ENCODE measurements around the gene RAB10.
"Not testable (repeated sequence)": the region's sequence is repeated elsewhere in the genome, so short reads cannot be mapped to it uniquely, and the experiment has no call there.

RAB10 gene

DNA sequence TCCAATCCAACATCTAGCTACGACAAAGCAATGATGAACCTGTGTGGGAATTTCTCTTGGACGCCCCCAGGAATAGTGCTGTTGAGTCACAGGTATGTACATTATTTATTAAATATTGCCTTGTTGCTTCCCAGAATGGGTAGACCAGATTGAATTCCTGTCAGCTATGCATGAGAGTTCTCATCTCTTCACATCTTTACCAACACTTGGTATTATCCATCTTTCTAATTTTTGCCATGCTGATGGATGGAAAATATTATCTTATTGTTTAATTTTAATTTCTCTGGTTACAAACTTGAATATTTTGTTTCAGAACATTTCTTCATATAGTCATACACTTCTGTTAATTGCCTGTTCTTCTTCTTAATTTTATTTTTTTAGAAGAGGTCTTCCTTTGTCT is 9.6 kb upstream of the RAB10 start:
- TF ChIP-seq, protein P1, sequence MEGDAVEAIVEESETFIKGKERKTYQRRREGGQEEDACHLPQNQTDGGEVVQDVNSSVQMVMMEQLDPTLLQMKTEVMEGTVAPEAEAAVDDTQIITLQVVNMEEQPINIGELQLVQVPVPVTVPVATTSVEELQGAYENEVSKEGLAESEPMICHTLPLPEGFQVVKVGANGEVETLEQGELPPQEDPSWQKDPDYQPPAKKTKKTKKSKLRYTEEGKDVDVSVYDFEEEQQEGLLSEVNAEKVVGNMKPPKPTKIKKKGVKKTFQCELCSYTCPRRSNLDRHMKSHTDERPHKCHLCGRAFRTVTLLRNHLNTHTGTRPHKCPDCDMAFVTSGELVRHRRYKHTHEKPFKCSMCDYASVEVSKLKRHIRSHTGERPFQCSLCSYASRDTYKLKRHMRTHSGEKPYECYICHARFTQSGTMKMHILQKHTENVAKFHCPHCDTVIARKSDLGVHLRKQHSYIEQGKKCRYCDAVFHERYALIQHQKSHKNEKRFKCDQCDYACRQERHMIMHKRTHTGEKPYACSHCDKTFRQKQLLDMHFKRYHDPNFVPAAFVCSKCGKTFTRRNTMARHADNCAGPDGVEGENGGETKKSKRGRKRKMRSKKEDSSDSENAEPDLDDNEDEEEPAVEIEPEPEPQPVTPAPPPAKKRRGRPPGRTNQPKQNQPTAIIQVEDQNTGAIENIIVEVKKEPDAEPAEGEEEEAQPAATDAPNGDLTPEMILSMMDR (IDR thresholded peaks at IDR 0.05; ENCODE audit: borderline replicate concordance, extremely low read depth, low read length, poor library complexity, severe bottlenecking) = no peak
- no peak for TF ChIP-seq EZH2 (IDR thresholded peaks at IDR 0.05; ENCODE audit: borderline replicate concordance, low read depth, low read length, severe bottlenecking)
- Histone ChIP-seq H3K9ac (ENCODE audit: low read depth, low read length) (no peak overlapping the region), H3K36me3 (ENCODE audit: insufficient read depth, low read length) (no peaks in the 10 kb centered on the region), H2AFZ (ENCODE audit: low read depth, low read length) (no peak overlapping the region), H3K27ac (ENCODE audit: low read length) (no peak overlapping the region), H3K9me3 (ENCODE audit: insufficient read depth, low read length, severe bottlenecking) (no peaks in the 10 kb centered on the region), H3K4me1 (ENCODE audit: insufficient read depth, low read length) (no peaks in the 10 kb centered on the region), H3K79me2 (ENCODE audit: insufficient read depth, low read length) (no peaks in the 10 kb centered on the region), H3K27me3 (ENCODE audit: insufficient read depth, low read length, poor library complexity) (no peaks in the 10 kb centered on the region), H3K4me2 (ENCODE audit: insufficient read depth, low read length) (no peak overlapping the region), H3K4me3 (ENCODE audit: low read depth in 1 of 2, low read length in 2 of 2) (no peak overlapping the region), H4K20me1 (ENCODE audit: insufficient read depth, low read length) (no peaks in the 10 kb centered on the region)
- DNase-seq (no peak), ATAC-seq (ENCODE audit: insufficient read depth, low read depth) (no peak)

DNA sequence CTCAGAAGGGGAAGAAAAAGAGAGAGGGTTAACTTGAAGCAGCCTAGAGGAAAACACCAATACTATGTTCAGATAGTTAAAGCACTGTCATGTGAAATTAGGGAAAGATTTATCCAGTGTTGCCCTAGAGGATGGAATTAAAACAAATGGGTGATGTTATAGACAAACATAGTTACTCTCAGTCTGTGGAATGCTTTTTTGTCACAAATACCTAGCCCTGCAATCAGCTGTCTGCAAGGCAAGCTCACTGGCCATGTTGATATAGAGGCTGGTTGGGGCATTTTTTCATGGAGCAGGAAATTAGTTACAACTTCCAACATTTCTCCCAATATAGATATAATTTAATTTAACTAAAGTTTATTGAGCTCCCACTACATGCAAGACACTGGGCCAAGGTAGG is 8.4 kb upstream of the RAB10 start:
- Histone ChIP-seq H3K4me1 (ENCODE audit: insufficient read depth, low read length) (no peaks in the 10 kb centered on the region), H3K27ac (ENCODE audit: low read length) (no peak overlapping the region), H3K36me3 (ENCODE audit: insufficient read depth, low read length) (no peaks in the 10 kb centered on the region), H3K79me2 (ENCODE audit: insufficient read depth, low read length) (no peaks in the 10 kb centered on the region), H3K4me3 (ENCODE audit: low read depth in 1 of 2, low read length in 2 of 2) (no peak overlapping the region), H3K27me3 (ENCODE audit: insufficient read depth, low read length, poor library complexity) (no peaks in the 10 kb centered on the region), H3K9me3 (ENCODE audit: insufficient read depth, low read length, severe bottlenecking) (no peaks in the 10 kb centered on the region), H3K9ac (ENCODE audit: low read depth, low read length) (no peak overlapping the region), H4K20me1 (ENCODE audit: insufficient read depth, low read length) (no peaks in the 10 kb centered on the region), H3K4me2 (ENCODE audit: insufficient read depth, low read length) (no peak overlapping the region), H2AFZ (ENCODE audit: low read depth, low read length) (no peak overlapping the region)
- ATAC-seq (ENCODE audit: insufficient read depth, low read depth) (no peak), DNase-seq (no peak)
- TF ChIP-seq, protein P1 (IDR thresholded peaks at IDR 0.05; ENCODE audit: borderline replicate concordance, extremely low read depth, low read length, poor library complexity, severe bottlenecking) = no peak
- TF ChIP-seq EZH2 (IDR thresholded peaks at IDR 0.05; ENCODE audit: borderline replicate concordance, low read depth, low read length, severe bottlenecking) = no peak

DNA sequence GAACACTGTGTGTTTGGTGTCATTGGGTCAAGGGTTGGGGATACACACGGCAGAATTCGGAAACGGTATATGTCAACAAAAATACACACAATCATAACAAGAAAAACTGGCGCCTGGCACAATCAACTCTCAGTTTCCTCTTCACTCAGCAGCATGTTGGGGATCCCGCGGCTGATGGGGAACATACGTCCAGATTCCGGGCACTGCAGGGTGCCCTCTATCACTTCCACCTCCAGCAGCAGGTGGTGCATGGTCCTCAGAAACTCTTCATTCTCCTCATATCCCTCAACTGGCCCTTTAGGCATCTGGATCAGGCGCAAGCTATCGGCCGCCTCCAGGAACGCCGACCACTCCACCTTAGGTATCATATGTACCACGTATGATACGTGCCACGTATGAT is 5.8 kb upstream of the RAB10 start:
- not testable (repeated sequence) for ATAC-seq (ENCODE audit: insufficient read depth, low read depth); H2AFZ ChIP-seq (ENCODE audit: low read depth, low read length); H3K9me3 ChIP-seq (ENCODE audit: insufficient read depth, low read length, severe bottlenecking); H3K4me3 ChIP-seq (ENCODE audit: low read depth in 1 of 2, low read length in 2 of 2); H3K4me1 ChIP-seq (ENCODE audit: insufficient read depth, low read length); H3K4me2 ChIP-seq (ENCODE audit: insufficient read depth, low read length); H3K27me3 ChIP-seq (ENCODE audit: insufficient read depth, low read length, poor library complexity); H4K20me1 ChIP-seq (ENCODE audit: insufficient read depth, low read length); H3K79me2 ChIP-seq (ENCODE audit: insufficient read depth, low read length); H3K27ac ChIP-seq (ENCODE audit: low read length); H3K9ac ChIP-seq (ENCODE audit: low read depth, low read length); H3K36me3 ChIP-seq (ENCODE audit: insufficient read depth, low read length); DNase-seq

DNA sequence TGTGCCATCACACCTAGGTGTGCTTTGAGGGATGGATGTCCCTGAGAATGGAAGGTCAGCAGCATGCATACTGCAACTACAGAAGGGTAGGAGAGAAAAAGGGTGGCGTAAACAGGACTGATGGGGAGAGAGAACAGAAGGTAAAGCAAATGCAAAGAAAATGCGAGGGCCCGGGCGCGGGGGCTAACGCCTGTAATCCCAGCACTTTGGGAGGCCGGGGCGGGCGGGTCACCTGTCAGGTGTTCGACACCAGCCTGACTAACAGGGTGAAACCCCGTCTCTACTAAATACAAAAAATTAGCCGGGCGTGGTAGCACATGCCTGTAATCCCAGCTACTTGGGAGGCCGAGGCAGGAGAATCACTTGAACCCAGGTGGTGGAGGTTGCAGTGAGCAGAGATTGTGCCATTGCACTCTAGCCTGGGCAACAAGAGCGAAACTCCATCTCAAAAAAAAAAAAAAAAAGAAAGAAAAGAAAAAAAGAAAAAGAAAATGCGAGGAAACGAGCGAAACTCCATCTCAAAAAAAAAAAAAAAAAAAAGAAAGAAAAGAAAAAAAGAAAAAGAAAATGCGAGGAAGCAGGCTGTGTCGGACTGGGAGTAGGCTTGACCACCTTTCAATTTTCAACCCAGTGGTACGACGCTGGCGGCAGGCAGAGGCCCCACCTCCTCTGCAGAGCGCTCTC is 1.2 kb upstream of the RAB10 start:
- not testable (repeated sequence) for H3K9me3 ChIP-seq (ENCODE audit: insufficient read depth, low read length, severe bottlenecking); DNase-seq; ATAC-seq (ENCODE audit: insufficient read depth, low read depth); H3K27me3 ChIP-seq (ENCODE audit: insufficient read depth, low read length, poor library complexity)
- peaks cover 41% of the 10 kb centered on the region for H3K79me2 ChIP-seq (ENCODE audit: insufficient read depth, low read length)
- peak overlapping the region; percentile 91 for H3K4me2 ChIP-seq (ENCODE audit: insufficient read depth, low read length)
- peak overlapping the region; percentile 76 for H3K9ac ChIP-seq (ENCODE audit: low read depth, low read length)
- H2AFZ ChIP-seq (ENCODE audit: low read depth, low read length) = peak overlapping the region; percentile 80
- H3K36me3 ChIP-seq (ENCODE audit: insufficient read depth, low read length) = peaks cover 14% of the 10 kb centered on the region; the same call in 1 of the 2 replicates
- H3K4me3 ChIP-seq (ENCODE audit: low read depth in 1 of 2, low read length in 2 of 2) = peak overlapping the region; percentile 34 to 91
- H3K4me1 ChIP-seq (ENCODE audit: insufficient read depth, low read length) = peaks cover 28% of the 10 kb centered on the region
- peak overlapping the region; percentile 73 for H3K27ac ChIP-seq (ENCODE audit: low read length)
- peaks cover 28% of the 10 kb centered on the region for H4K20me1 ChIP-seq (ENCODE audit: insufficient read depth, low read length)

All from DND-41 (cell line).